ENCODE measurements around the gene GALR1.

Gene GALR1

GRCh38 chr18:77321823-77322805 is 72.5 kb downstream of the GALR1 start:
- no peak for DNase-seq (ENCODE audit: low spot score)

- no peak for DNase-seq (ENCODE audit: low spot score)
These were observed 74.1 kb downstream of the GALR1 start for GRCh38 chr18:77323640-77324299.
